Keratinocyte (primary cell): ENCODE measurements around the gene DNAH17. TPM values are rescaled to one million over a fixed set of nuclear protein-coding genes. Genes with fewer than 3 reads are reported as not detected.

ENCODE experiments used
- DNase-seq: peaks from one replicate; pipeline ENCODE4 v3.0.0-alpha.2; 2011; ENCODE audit warnings: low read depth, missing footprints, low spot score
- FAIRE-seq: peaks from 2 replicates; lab custom pipeline; 2011; peaks lifted over from hg19 to GRCh38; lab: Jason Lieb, UNC
- H2AFZ ChIP-seq: 2 replicates; pipeline ENCODE4 v1.6.0; 2012; ENCODE audit warnings: low read length, control low read depth, inconsistent platforms; ENCODE audit not compliant: control insufficient read depth
- H3K27ac ChIP-seq: 2 replicates; pipeline ENCODE4 v1.5.1; 2011; ENCODE audit warnings: low read length; ENCODE audit not compliant: control insufficient read depth, insufficient read depth
- H3K27me3 ChIP-seq: 3 replicates; pipeline ENCODE4 v1.6.0; 2011; ENCODE audit warnings: low read length; ENCODE audit not compliant: control insufficient read depth, insufficient read depth; ENCODE audit errors: extremely low read depth
- H3K36me3 ChIP-seq, 2 experiments: 2 replicates in 1 of 2; 3 replicates in 1 of 2; pipeline ENCODE4 v1.5.1; 2011; ENCODE audit warnings: low read length in 2 of 2, mild to moderate bottlenecking in 1 of 2; ENCODE audit not compliant: control insufficient read depth in 2 of 2, insufficient read depth in 2 of 2; ENCODE audit errors: extremely low read depth in 1 of 2
- H3K4me1 ChIP-seq: 3 replicates; pipeline ENCODE4 v1.5.1; 2011; ENCODE audit warnings: low read length; ENCODE audit not compliant: control insufficient read depth, insufficient read depth; ENCODE audit errors: extremely low read depth
- H3K4me2 ChIP-seq: 3 replicates; pipeline ENCODE4 v1.6.0; 2011; ENCODE audit warnings: low read depth, low read length; ENCODE audit not compliant: control insufficient read depth, insufficient read depth; ENCODE audit errors: extremely low read depth
- H3K4me3 ChIP-seq, 3 experiments: fragments of 200-600 bp in 1 of 3; sonication (generic) in 1 of 3; 2 replicates in 2 of 3; 3 replicates in 1 of 3; pipeline ENCODE4 v1.5.1; 2011 to 2016; ENCODE audit warnings: low read length in 3 of 3, mild to moderate bottlenecking in 3 of 3, control low read depth in 2 of 3, inconsistent platforms in 1 of 3, low read depth in 1 of 3, mixed read lengths in 1 of 3, mixed run types in 1 of 3, moderate library complexity in 1 of 3; ENCODE audit not compliant: control insufficient read depth in 2 of 3, insufficient read depth in 2 of 3; ENCODE audit errors: extremely low read depth in 1 of 3
- H3K79me2 ChIP-seq: 2 replicates; pipeline ENCODE4 v1.6.0; 2012; ENCODE audit warnings: low read length; ENCODE audit not compliant: control insufficient read depth, insufficient read depth
- H3K9ac ChIP-seq: 3 replicates; pipeline ENCODE4 v1.6.0; 2011; ENCODE audit warnings: low read length; ENCODE audit not compliant: control insufficient read depth, insufficient read depth; ENCODE audit errors: extremely low read depth
- H3K9me1 ChIP-seq: 3 replicates; pipeline ENCODE4 v1.6.0; 2011; ENCODE audit warnings: low read length; ENCODE audit not compliant: control insufficient read depth, insufficient read depth; ENCODE audit errors: extremely low read depth
- H3K9me3 ChIP-seq: 2 replicates; pipeline ENCODE4 v1.5.1; 2012; ENCODE audit warnings: low read depth, low read length; ENCODE audit not compliant: control insufficient read depth
- H4K20me1 ChIP-seq: 3 replicates; pipeline ENCODE4 v1.6.0; 2011; ENCODE audit warnings: low read length; ENCODE audit not compliant: control insufficient read depth, insufficient read depth; ENCODE audit errors: extremely low read depth
- CTCF ChIP-seq, 3 experiments: IDR thresholded peaks in 1 of 3; conservative IDR thresholded peaks in 1 of 3; optimal IDR thresholded peaks in 1 of 3; 2 replicates in 2 of 3; 3 replicates in 1 of 3; pipeline versions ENCODE3 to v1.5.1; 2011; ENCODE audit warnings: low read length in 3 of 3, mild to moderate bottlenecking in 3 of 3, moderate library complexity in 2 of 3, control low read depth in 1 of 3, inconsistent platforms in 1 of 3; ENCODE audit not compliant: insufficient read depth in 2 of 3; ENCODE audit errors: extremely low read depth in 1 of 3
- EZH2 ChIP-seq: IDR thresholded peaks from one replicate; pipeline ENCODE4 v1.6.1; 2012; ENCODE audit warnings: inconsistent platforms, mild to moderate bottlenecking, low read length, moderate library complexity
- dilution Hi-C: fragments of 300-500 bp; cut with MboI; formaldehyde crosslinking; loops from one replicate; pipeline ENCODE4 v1.7.0; 2020; ENCODE audit warnings: low sequenced_read_pairs; ENCODE audit not compliant: extremely low pct_ligation_motif_present
- polyA plus RNA-seq, 5 experiments: library from polyadenylated mRNA; depleted of rRNA in 3 of 5; stranded (reverse) in 3 of 5; stranded (forward) in 1 of 5; unstranded in 1 of 5; fragments of >200 nt; gene quantifications; 1 replicate in 1 of 5; 2 replicates in 3 of 5; 3 replicates in 1 of 5; pipeline versions ENCODE4 v1.2.1 to v1.2.3, GENCODE V29; 2011 to 2012; ENCODE audit warnings: missing spikeins in 2 of 5, low read depth in 1 of 5, low replicate concordance in 1 of 5

The DNAH17 gene
- polyA plus RNA-seq, 1 donor (not counting 4 experiments of a cell fraction or from before 2014, with no cell fraction given): 0.16 TPM

- H3K9me3 ChIP-seq: no peaks in the 10 kb centered on the region
- peaks cover 11% of the 10 kb centered on the region for H3K9me1 ChIP-seq
- peak overlapping the region; percentile 64 for H3K27ac ChIP-seq
- DNase-seq (no peak), FAIRE-seq (peak; percentile 39)
- TF ChIP-seq EZH2: no peak
- TF ChIP-seq CTCF (optimal IDR thresholded peaks at IDR 0.05 in 1 of 3, IDR thresholded peaks at IDR 0.05 in 1 of 3, conservative IDR thresholded peaks at IDR 0.05 in 1 of 3; ENCODE audit: extremely low read depth in 1 of 3, insufficient read depth in 2 of 3, low read length in 3 of 3): no peak
- peaks cover 42% of the 10 kb centered on the region for H3K4me1 ChIP-seq
- dilution Hi-C loops: no loop called here
- H4K20me1 ChIP-seq: peaks cover 19% of the 10 kb centered on the region
- no peak overlapping the region for H2AFZ ChIP-seq
- H3K4me3 ChIP-seq: peak overlapping the region in 2 of 3 experiments; percentile 20 to 50
- no peaks in the 10 kb centered on the region for H3K27me3 ChIP-seq
- peak overlapping the region; percentile 80 for H3K4me2 ChIP-seq
- peak overlapping the region; percentile 46 for H3K9ac ChIP-seq
- H3K36me3 ChIP-seq: peaks cover 5 to 8% of the 10 kb centered on the region in 2 experiments
- H3K79me2 ChIP-seq: peaks cover 90% of the 10 kb centered on the region
Observed at GRCh38 chr17:78383725-78384471, 193.3 kb downstream of the DNAH17 start.

- H3K9me3 ChIP-seq: no peaks in the 10 kb centered on the region
- peaks cover 9% of the 10 kb centered on the region for H3K9me1 ChIP-seq
- H2AFZ ChIP-seq: no peak overlapping the region
- peaks cover 12% of the 10 kb centered on the region for H4K20me1 ChIP-seq
- FAIRE-seq (no peak), DNase-seq (no peak)
- TF ChIP-seq CTCF (optimal IDR thresholded peaks at IDR 0.05 in 1 of 3, IDR thresholded peaks at IDR 0.05 in 1 of 3, conservative IDR thresholded peaks at IDR 0.05 in 1 of 3; ENCODE audit: extremely low read depth in 1 of 3, insufficient read depth in 2 of 3, low read length in 3 of 3): no peak
- TF ChIP-seq EZH2: no peak
- peak overlapping the region; percentile 23 for H3K4me2 ChIP-seq
- no peaks in the 10 kb centered on the region for H3K27me3 ChIP-seq
- dilution Hi-C loops: no loop called here
- H3K9ac ChIP-seq: no peak overlapping the region
- H3K27ac ChIP-seq: no peak overlapping the region
- peaks cover 72% of the 10 kb centered on the region for H3K79me2 ChIP-seq
- no peak overlapping the region for H3K4me3 ChIP-seq
- H3K4me1 ChIP-seq: peaks cover 48% of the 10 kb centered on the region
- H3K36me3 ChIP-seq: peaks cover 5 to 6% of the 10 kb centered on the region in 2 experiments
Observed at GRCh38 chr17:78381601-78382232, 195.5 kb downstream of the DNAH17 start.
